HEK293T (cell line): ENCODE results near the gene CTNNBL1.

ENCODE experiments used
- CTCF ChIA-PET: fragments of 350-600 bp; formaldehyde crosslinking; extraction: SDS; loops from one replicate; lab custom pipeline; 2021; ENCODE audit warnings: antibody characterized with exemption, inconsistent platforms; lab: Yijun Ruan, JAX
- POLR2A ChIA-PET: fragments of 350-600 bp; formaldehyde crosslinking; extraction: SDS; loops from one replicate; lab custom pipeline; 2020; ENCODE audit warnings: antibody characterized with exemption, inconsistent platforms; lab: Yijun Ruan, JAX
- DNase-seq: peaks from one replicate; pipeline ENCODE4 v3.0.0; 2012; ENCODE audit warnings: mixed read lengths; ENCODE audit errors: extremely low spot score
- ARNT ChIP-seq: fragments of 450-650 bp; IDR thresholded peaks from 2 replicates; pipeline ENCODE4 v1.6.1; 2017; ENCODE audit warnings: mild to moderate bottlenecking
- BHLHE40 ChIP-seq: fragments of 450-650 bp; IDR thresholded peaks from 2 replicates; pipeline ENCODE4 v1.6.1; 2016; ENCODE audit warnings: mild to moderate bottlenecking, moderate library complexity, borderline replicate concordance
- CTBP1 ChIP-seq: fragments of 450-650 bp; IDR thresholded peaks from 2 replicates; pipeline ENCODE4 v1.6.1; 2016; ENCODE audit warnings: borderline replicate concordance
- ELF4 ChIP-seq: fragments of 450-650 bp; IDR thresholded peaks from 2 replicates; pipeline ENCODE4 v1.6.1; 2017; ENCODE audit warnings: antibody characterized with exemption
- FOXA1 ChIP-seq: fragments of 450-650 bp; IDR thresholded peaks from 2 replicates; pipeline ENCODE4 v1.6.1; 2016; ENCODE audit warnings: mild to moderate bottlenecking
- FOXK2 ChIP-seq: fragments of 450-650 bp; IDR thresholded peaks from 2 replicates; pipeline ENCODE4 v1.6.1; 2016; ENCODE audit warnings: mild to moderate bottlenecking
- FOXM1 ChIP-seq: fragments of 450-650 bp; IDR thresholded peaks from 2 replicates; pipeline ENCODE4 v1.6.1; 2017; ENCODE audit warnings: mild to moderate bottlenecking, borderline replicate concordance
- HDGF ChIP-seq: fragments of 450-650 bp; IDR thresholded peaks from 2 replicates; pipeline ENCODE4 v1.6.1; 2017; ENCODE audit warnings: antibody characterized with exemption, borderline replicate concordance
- L3MBTL2 ChIP-seq: fragments of 450-650 bp; conservative IDR thresholded peaks from 2 replicates; pipeline ENCODE4 v1.6.1; 2016; ENCODE audit warnings: mild to moderate bottlenecking
- LEF1 ChIP-seq: fragments of 450-650 bp; IDR thresholded peaks from 2 replicates; pipeline ENCODE4 v1.6.1; 2017; ENCODE audit warnings: mild to moderate bottlenecking, borderline replicate concordance
- NFRKB ChIP-seq: fragments of 450-650 bp; IDR thresholded peaks from 2 replicates; pipeline ENCODE4 v1.6.1; 2016; ENCODE audit warnings: mild to moderate bottlenecking, moderate library complexity
- PKNOX1 ChIP-seq: fragments of 450-650 bp; IDR thresholded peaks from 2 replicates; pipeline ENCODE4 v1.6.1; 2016
- SP1 ChIP-seq: fragments of 450-650 bp; IDR thresholded peaks from 2 replicates; pipeline ENCODE4 v1.6.1; 2017
- SUZ12 ChIP-seq: fragments of 450-650 bp; IDR thresholded peaks from 2 replicates; pipeline ENCODE4 v1.6.1; 2016; ENCODE audit warnings: mild to moderate bottlenecking
- TARDBP ChIP-seq: fragments of 450-650 bp; IDR thresholded peaks from 2 replicates; pipeline ENCODE4 v1.6.1; 2016
- ZNF384 ChIP-seq: fragments of 450-650 bp; IDR thresholded peaks from 2 replicates; pipeline ENCODE4 v1.6.1; 2016

CTNNBL1 gene

GRCh38 chr20:37866051-37866450, 172.2 kb downstream of the CTNNBL1 start:
- TF ChIP-seq FOXK2 (no peak), TARDBP (no peak), LEF1 (no peak), SUZ12 (no peak), HDGF (no peak)
- DNase-seq, result no peak
- ChIA-PET POLR2A (interaction anchor here (0.6 kb wide), 1 partner anchor 107 kb away, joined by 3 read pairs; no protein-coding TSS in a partner anchor), CTCF (no interaction called here)

GRCh38 chr20:37867289-37868195, 173.7 kb downstream of the CTNNBL1 start:
- POLR2A ChIA-PET, result no interaction called here
- no peak for TF ChIP-seq ZNF384
- TF ChIP-seq HDGF, result no peak
- CTCF ChIA-PET, result no interaction called here
- DNase-seq, result no peak

GRCh38 chr20:37868851-37869333, 175.1 kb downstream of the CTNNBL1 start:
- no peak for DNase-seq
- POLR2A ChIA-PET, result interaction anchor here (0.8 kb wide), 1 partner anchor 11 kb away, joined by 3 read pairs; no protein-coding TSS in a partner anchor
- CTCF ChIA-PET, result no interaction called here
- no peak for TF ChIP-seq FOXA1
- no peak for TF ChIP-seq NFRKB
- TF ChIP-seq FOXM1, result no peak
- TF ChIP-seq L3MBTL2, result no peak
- TF ChIP-seq LEF1, result no peak
- no peak for TF ChIP-seq SP1
- TF ChIP-seq ZNF384, result no peak
- no peak for TF ChIP-seq SUZ12
- no peak for TF ChIP-seq FOXK2
- no peak for TF ChIP-seq ELF4
- no peak for TF ChIP-seq ARNT
- no peak for TF ChIP-seq BHLHE40
- no peak for TF ChIP-seq PKNOX1

GRCh38 chr20:37869334-37869861, 175.6 kb downstream of the CTNNBL1 start:
- ChIA-PET POLR2A (interaction anchor here (0.8 kb wide), 1 partner anchor 11 kb away, joined by 3 read pairs; no protein-coding TSS in a partner anchor), CTCF (no interaction called here)
- no peak for DNase-seq
- TF ChIP-seq ZNF384 (no peak), TARDBP (no peak), SUZ12 (no peak), FOXM1 (no peak), ELF4 (no peak), PKNOX1 (no peak), NFRKB (no peak), LEF1 (no peak), L3MBTL2 (no peak), FOXA1 (no peak), ARNT (no peak), SP1 (no peak), BHLHE40 (no peak), CTBP1 (no peak)

GRCh38 chr20:37870294-37870693, 176.5 kb downstream of the CTNNBL1 start:
- TF ChIP-seq NFRKB (no peak), HDGF (no peak), FOXA1 (no peak), SUZ12 (no peak), ELF4 (no peak), L3MBTL2 (no peak), ZNF384 (no peak)
- CTCF ChIA-PET, result no interaction called here
- DNase-seq, result no peak
- POLR2A ChIA-PET, result no interaction called here

- DNase-seq, result no peak
- no peak for TF ChIP-seq FOXM1
- POLR2A ChIA-PET, result no interaction called here
- CTCF ChIA-PET, result no interaction called here
These were observed 177.9 kb downstream of the CTNNBL1 start for GRCh38 chr20:37871751-37872150.

- ChIA-PET CTCF (no interaction called here), POLR2A (no interaction called here)
- DNase-seq, result no peak
- TF ChIP-seq BHLHE40, result no peak
- TF ChIP-seq NFRKB, result no peak
- TF ChIP-seq CTBP1, result no peak
- TF ChIP-seq SUZ12, result no peak
- TF ChIP-seq PKNOX1, result no peak
- no peak for TF ChIP-seq FOXM1
- TF ChIP-seq L3MBTL2, result no peak
- TF ChIP-seq ELF4, result no peak
These were observed 178.3 kb downstream of the CTNNBL1 start for GRCh38 chr20:37872161-37872560.
